SKM-1 (cell line): ENCODE data around the gene PACRG.

Experiments
- DNase-seq: peaks from one replicate; lab custom pipeline; 2025; ENCODE audit not compliant: unreplicated experiment; lab: John Stamatoyannopoulos, UW

The PACRG gene

GRCh38 chr6:162862462-162862861 lies 134.7 kb downstream of the PACRG start:
- DNase-seq = no peak

GRCh38 chr6:162862941-162863340 lies 135.2 kb downstream of the PACRG start:
- DNase-seq = no peak

GRCh38 chr6:162863821-162864220 lies 136.0 kb downstream of the PACRG start:
- no peak for DNase-seq

- DNase-seq = no peak
Measured at GRCh38 chr6:162864911-162865310, 137.1 kb downstream of the PACRG start.

- DNase-seq = no peak
Measured at GRCh38 chr6:162866656-162867055, 138.9 kb downstream of the PACRG start.

- DNase-seq = no peak
Measured at GRCh38 chr6:162868397-162868796, 140.6 kb downstream of the PACRG start.

GRCh38 chr6:162871966-162872365 lies 144.2 kb downstream of the PACRG start:
- no peak for DNase-seq

- no peak for DNase-seq
Measured at GRCh38 chr6:162873537-162873936, 145.8 kb downstream of the PACRG start.

GRCh38 chr6:162875070-162875469 lies 147.3 kb downstream of the PACRG start:
- no peak for DNase-seq

GRCh38 chr6:162882801-162883481 lies 155.2 kb downstream of the PACRG start:
- no peak for DNase-seq

- no peak for DNase-seq
Measured at GRCh38 chr6:162887981-162888689, 160.4 kb downstream of the PACRG start.

GRCh38 chr6:162889303-162889702 lies 161.5 kb downstream of the PACRG start:
- no peak for DNase-seq

- no peak for DNase-seq
Measured at GRCh38 chr6:162898011-162898410, 170.2 kb downstream of the PACRG start.

GRCh38 chr6:162899148-162899547 lies 171.4 kb downstream of the PACRG start:
- DNase-seq = no peak

- DNase-seq = no peak
Measured at GRCh38 chr6:162900503-162900902, 172.7 kb downstream of the PACRG start.

- DNase-seq = no peak
Measured at GRCh38 chr6:162904069-162904663, 176.4 kb downstream of the PACRG start.

- no peak for DNase-seq
Measured at GRCh38 chr6:162906479-162906878, 178.7 kb downstream of the PACRG start.

GRCh38 chr6:162907876-162908481 lies 180.2 kb downstream of the PACRG start:
- peak; percentile 36 for DNase-seq

GRCh38 chr6:162913206-162913605 lies 185.4 kb downstream of the PACRG start:
- DNase-seq = no peak

GRCh38 chr6:162917506-162917905 lies 189.7 kb downstream of the PACRG start:
- DNase-seq = no peak

GRCh38 chr6:162921062-162921461 lies 193.3 kb downstream of the PACRG start:
- DNase-seq = no peak

- DNase-seq = no peak
Measured at GRCh38 chr6:162921510-162922040, 193.8 kb downstream of the PACRG start.
